Gastrocnemius medialis (tissue), 4 donors: ENCODE measurements around the gene ROMO1.

Experiments
- CTCF ChIP-seq, 5 experiments: fragments of 450-650 bp in 3 of 5; fragments of 200-600 bp in 2 of 5; sonication (generic) in 2 of 5; IDR thresholded peaks in 4 of 5; conservative IDR thresholded peaks in 1 of 5; 1 replicate in 4 of 5; 2 replicates in 1 of 5; pipeline ENCODE4 v1.5.1; 2016 to 2019; ENCODE audit warnings: antibody characterized with exemption in 5 of 5, mild to moderate bottlenecking in 3 of 5, moderate library complexity in 3 of 5
- POLR2A ChIP-seq, 2 donors: fragments of 450-650 bp; IDR thresholded peaks; one replicate each; pipeline ENCODE4 v1.6.1; 2017; ENCODE audit warnings: antibody characterized with exemption in 2 of 2, mild to moderate bottlenecking in 2 of 2, moderate library complexity in 2 of 2

GRCh38 chr20:35719717-35720116 is 20.5 kb downstream of the ROMO1 start:
- TF ChIP-seq CTCF (IDR thresholded peaks at IDR 0.05 in 4 of 5, conservative IDR thresholded peaks at IDR 0.05 in 1 of 5) (no peak), POLR2A (IDR thresholded peaks at IDR 0.05) (no peak)
